BJ (cell line): Measurements from ENCODE around the gene MMS19. TPM values are rescaled to one million over a fixed set of nuclear protein-coding genes. Genes with fewer than 3 reads are reported as not detected.

ENCODE experiments used
- CTCF ChIA-PET: fragments of 350-600 bp; formaldehyde crosslinking; extraction: SDS; loops from one replicate; lab custom pipeline; 2021; ENCODE audit warnings: antibody characterized with exemption, inconsistent platforms; lab: Yijun Ruan, JAX
- POLR2A ChIA-PET: fragments of 300-600 bp; sonication (Branson Sonifier 250); formaldehyde crosslinking; extraction: SDS; loops from one replicate; lab custom pipeline; 2021; ENCODE audit warnings: antibody characterized with exemption; lab: Charles Lee
- DNase-seq: peaks from one replicate; pipeline ENCODE4 v3.0.0-alpha.2; 2011; ENCODE audit warnings: low read depth
- H3K27me3 ChIP-seq: 2 replicates; pipeline ENCODE4 v1.6.0; 2011; ENCODE audit warnings: low read length; ENCODE audit not compliant: control insufficient read depth, insufficient read depth
- H3K36me3 ChIP-seq: 2 replicates; pipeline ENCODE4 v1.5.1; 2011; ENCODE audit warnings: low read length; ENCODE audit not compliant: control insufficient read depth, insufficient read depth
- H3K4me3 ChIP-seq: 2 replicates; pipeline ENCODE4 v1.5.1; 2011; ENCODE audit warnings: low read depth, mild to moderate bottlenecking, control low read depth, low read length
- polyA plus RNA-seq: library from polyadenylated mRNA; depleted of rRNA; stranded (reverse); fragments of >200 nt; gene quantifications from 2 replicates; pipeline ENCODE4 v1.2.3, GENCODE V29; 2011
- TF ChIP-seq, protein P1 (sequence below): IDR thresholded peaks from 2 replicates; pipeline ENCODE4 v1.5.1; 2011; ENCODE audit warnings: low read depth, mild to moderate bottlenecking, control low read depth, inconsistent platforms, low read length, moderate library complexity; ENCODE audit not compliant: insufficient read depth

MMS19 gene
- polyA plus RNA-seq, 1 experiment: 97.5 TPM

GRCh38 chr10:97444212-97444611 is 54.0 kb downstream of the MMS19 start:
- POLR2A ChIA-PET: no interaction called here
- no peak for DNase-seq
- Histone ChIP-seq H3K36me3 (peaks cover 1% of the 10 kb centered on the region; the same call in 1 of the 2 replicates), H3K4me3 (no peak overlapping the region), H3K27me3 (no peaks in the 10 kb centered on the region)
- CTCF ChIA-PET: interaction anchor here (0.6 to 2.9 kb wide), 3 partner anchors 10 to 128 kb away, joined by 3 to 12 read pairs (median 4); no protein-coding TSS in a partner anchor
- TF ChIP-seq, protein P1, sequence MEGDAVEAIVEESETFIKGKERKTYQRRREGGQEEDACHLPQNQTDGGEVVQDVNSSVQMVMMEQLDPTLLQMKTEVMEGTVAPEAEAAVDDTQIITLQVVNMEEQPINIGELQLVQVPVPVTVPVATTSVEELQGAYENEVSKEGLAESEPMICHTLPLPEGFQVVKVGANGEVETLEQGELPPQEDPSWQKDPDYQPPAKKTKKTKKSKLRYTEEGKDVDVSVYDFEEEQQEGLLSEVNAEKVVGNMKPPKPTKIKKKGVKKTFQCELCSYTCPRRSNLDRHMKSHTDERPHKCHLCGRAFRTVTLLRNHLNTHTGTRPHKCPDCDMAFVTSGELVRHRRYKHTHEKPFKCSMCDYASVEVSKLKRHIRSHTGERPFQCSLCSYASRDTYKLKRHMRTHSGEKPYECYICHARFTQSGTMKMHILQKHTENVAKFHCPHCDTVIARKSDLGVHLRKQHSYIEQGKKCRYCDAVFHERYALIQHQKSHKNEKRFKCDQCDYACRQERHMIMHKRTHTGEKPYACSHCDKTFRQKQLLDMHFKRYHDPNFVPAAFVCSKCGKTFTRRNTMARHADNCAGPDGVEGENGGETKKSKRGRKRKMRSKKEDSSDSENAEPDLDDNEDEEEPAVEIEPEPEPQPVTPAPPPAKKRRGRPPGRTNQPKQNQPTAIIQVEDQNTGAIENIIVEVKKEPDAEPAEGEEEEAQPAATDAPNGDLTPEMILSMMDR: no peak

- CTCF ChIA-PET: interaction anchor here (2.9 kb wide), 1 partner anchor 35 kb away, joined by 12 read pairs; no protein-coding TSS in a partner anchor
- POLR2A ChIA-PET: no interaction called here
- Histone ChIP-seq H3K36me3 (peaks cover 4% of the 10 kb centered on the region; the same call in 1 of the 2 replicates), H3K4me3 (no peak overlapping the region), H3K27me3 (no peaks in the 10 kb centered on the region)
- DNase-seq: no peak
- TF ChIP-seq, protein P1: no peak
Measured at GRCh38 chr10:97442277-97442676, 55.9 kb downstream of the MMS19 start.

GRCh38 chr10:97435211-97435610 is 63.0 kb downstream of the MMS19 start:
- CTCF ChIA-PET: interaction anchor here (0.7 to 1.6 kb wide), 2 partner anchors 10 to 99 kb away, joined by 4 to 5 read pairs; no protein-coding TSS in a partner anchor
- POLR2A ChIA-PET: no interaction called here
- DNase-seq: no peak
- Histone ChIP-seq H3K4me3 (no peak overlapping the region), H3K27me3 (no peaks in the 10 kb centered on the region), H3K36me3 (peaks cover 19% of the 10 kb centered on the region)
- TF ChIP-seq, protein P1: no peak

- ChIA-PET POLR2A (no interaction called here), CTCF (interaction anchor here (1.4 to 1.6 kb wide), 3 partner anchors 10 to 137 kb away, joined by 3 to 4 read pairs (median 4); no protein-coding TSS in a partner anchor)
- TF ChIP-seq, protein P1: no peak
- H3K36me3 ChIP-seq: peaks cover 18% of the 10 kb centered on the region
- no peak overlapping the region for H3K4me3 ChIP-seq
- no peak for DNase-seq
- H3K27me3 ChIP-seq: no peaks in the 10 kb centered on the region
Measured at GRCh38 chr10:97434557-97434956, 63.7 kb downstream of the MMS19 start.

GRCh38 chr10:97434055-97434454 is 64.2 kb downstream of the MMS19 start:
- Histone ChIP-seq H3K4me3 (no peak overlapping the region), H3K36me3 (peaks cover 19% of the 10 kb centered on the region), H3K27me3 (no peaks in the 10 kb centered on the region)
- DNase-seq: no peak
- ChIA-PET POLR2A (no interaction called here), CTCF (interaction anchor here (0.5 to 1.6 kb wide), 5 partner anchors 11 to 361 kb away, joined by 3 to 4 read pairs (median 4); no protein-coding TSS in a partner anchor)
- TF ChIP-seq, protein P1: no peak
